A549 (cell line): Measurements from ENCODE around the gene SEMA7A.

ENCODE experiments used
- HDAC2 ChIP-seq: fragments of 200-600 bp; sonication (generic); IDR thresholded peaks from 2 replicates; pipeline ENCODE4 v1.6.1; 2016
- KDM5A ChIP-seq: fragments of 200-600 bp; sonication (generic); IDR thresholded peaks from 2 replicates; pipeline ENCODE4 v1.6.1; 2016; ENCODE audit warnings: antibody characterized with exemption, mild to moderate bottlenecking
- MYC ChIP-seq: IDR thresholded peaks from 2 replicates; pipeline ENCODE4 v1.6.1; 2012; ENCODE audit warnings: mild to moderate bottlenecking, inconsistent platforms, low read length, improper control_type of control experiment, borderline replicate concordance
- NFE2L2 ChIP-seq: fragments of 150-350 bp; conservative IDR thresholded peaks from 2 replicates; pipeline ENCODE4 v1.6.1; 2014; ENCODE audit warnings: low read length
- RAD21 ChIP-seq, 2 experiments: fragments of >200 bp in 1 of 2; sonication (Bioruptor Twin) in 1 of 2; formaldehyde crosslinking in 1 of 2; IDR thresholded peaks in 1 of 2; conservative IDR thresholded peaks in 1 of 2; 2 replicates in 1 of 2; 3 replicates in 1 of 2; pipeline ENCODE4 v1.6.1; 2012 to 2018; ENCODE audit warnings: inconsistent platforms in 1 of 2
- RFX5 ChIP-seq: fragments of 450-650 bp; IDR thresholded peaks from 2 replicates; pipeline ENCODE4 v1.7.1; 2014; ENCODE audit warnings: antibody characterized with exemption, mild to moderate bottlenecking, moderate library complexity
- ZFP36 ChIP-seq: fragments of 450-650 bp; IDR thresholded peaks from 2 replicates; pipeline ENCODE4 v1.6.1; 2014; ENCODE audit warnings: borderline replicate concordance; ENCODE audit not compliant: partially characterized antibody
- TF ChIP-seq, protein P1 (sequence below): fragments of 250-450 bp; sonication (Bioruptor Pico); IDR thresholded peaks from 2 replicates; pipeline ENCODE4 v1.5.0; 2021; ENCODE audit warnings: mild to moderate bottlenecking, moderate library complexity, borderline replicate concordance
- TF ChIP-seq, protein P2 (sequence below): fragments of >200 bp; sonication (Bioruptor Twin); formaldehyde crosslinking; IDR thresholded peaks from 3 replicates; pipeline ENCODE4 v1.5.1; 2016
- TF ChIP-seq, protein P3 (sequence below): fragments of 200-600 bp; sonication (generic); IDR thresholded peaks from 2 replicates; pipeline ENCODE4 v1.6.1; 2016; ENCODE audit warnings: antibody characterized with exemption, mild to moderate bottlenecking, moderate library complexity

DNA sequence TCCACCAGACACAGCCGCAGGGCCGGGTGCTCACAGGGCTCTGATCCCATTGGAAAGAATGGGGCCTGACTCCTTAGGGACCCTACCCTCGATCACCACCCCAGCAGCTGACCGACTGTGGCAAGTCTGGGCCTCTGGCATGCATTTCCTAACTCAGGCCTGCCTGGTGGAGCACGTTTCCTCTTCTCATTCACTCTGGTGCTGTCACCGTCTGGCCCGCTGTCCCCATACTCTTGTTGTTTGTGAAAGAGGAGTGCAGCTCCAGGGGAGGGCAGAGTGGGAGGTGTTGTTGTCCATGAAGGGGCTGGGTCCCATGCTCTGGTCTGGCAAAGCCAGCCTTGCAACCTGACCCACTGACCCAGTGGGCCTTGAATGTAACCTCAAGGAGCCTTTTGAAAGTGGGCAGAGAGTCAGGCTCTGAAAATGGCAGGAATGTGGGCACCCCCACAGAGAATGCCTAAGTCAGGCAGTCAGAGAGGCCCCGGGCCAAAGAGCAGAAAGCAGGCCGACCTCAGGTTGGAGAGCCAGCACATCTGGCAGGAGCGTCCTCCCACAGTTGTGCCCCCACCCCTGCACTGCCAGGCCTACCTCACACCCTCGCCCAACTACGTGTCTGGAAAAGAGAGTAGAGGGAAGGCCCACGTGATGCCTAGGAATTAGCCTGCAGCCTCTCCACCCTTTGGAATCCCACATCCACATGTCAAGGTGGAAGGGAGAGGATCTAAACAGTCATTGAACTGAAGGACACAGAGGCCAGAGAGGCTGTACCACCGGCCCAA, 10.9 kb downstream of the SEMA7A start:
- TF ChIP-seq, protein P1, sequence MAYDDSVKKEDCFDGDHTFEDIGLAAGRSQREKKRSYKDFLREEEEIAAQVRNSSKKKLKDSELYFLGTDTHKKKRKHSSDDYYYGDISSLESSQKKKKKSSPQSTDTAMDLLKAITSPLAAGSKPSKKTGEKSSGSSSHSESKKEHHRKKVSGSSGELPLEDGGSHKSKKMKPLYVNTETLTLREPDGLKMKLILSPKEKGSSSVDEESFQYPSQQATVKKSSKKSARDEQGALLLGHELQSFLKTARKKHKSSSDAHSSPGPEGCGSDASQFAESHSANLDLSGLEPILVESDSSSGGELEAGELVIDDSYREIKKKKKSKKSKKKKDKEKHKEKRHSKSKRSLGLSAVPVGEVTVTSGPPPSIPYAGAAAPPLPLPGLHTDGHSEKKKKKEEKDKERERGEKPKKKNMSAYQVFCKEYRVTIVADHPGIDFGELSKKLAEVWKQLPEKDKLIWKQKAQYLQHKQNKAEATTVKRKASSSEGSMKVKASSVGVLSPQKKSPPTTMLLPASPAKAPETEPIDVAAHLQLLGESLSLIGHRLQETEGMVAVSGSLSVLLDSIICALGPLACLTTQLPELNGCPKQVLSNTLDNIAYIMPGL (CRISPR knock-in tag) = no peak
- TF ChIP-seq MYC (no peak), KDM5A (no peak), ZFP36 (no peak), RAD21 (conservative IDR thresholded peaks at IDR 0.05 in 1 of 2, IDR thresholded peaks at IDR 0.05 in 1 of 2) (no peak), RFX5 (no peak), HDAC2 (no peak), NFE2L2 (no peak)
- TF ChIP-seq, protein P2, sequence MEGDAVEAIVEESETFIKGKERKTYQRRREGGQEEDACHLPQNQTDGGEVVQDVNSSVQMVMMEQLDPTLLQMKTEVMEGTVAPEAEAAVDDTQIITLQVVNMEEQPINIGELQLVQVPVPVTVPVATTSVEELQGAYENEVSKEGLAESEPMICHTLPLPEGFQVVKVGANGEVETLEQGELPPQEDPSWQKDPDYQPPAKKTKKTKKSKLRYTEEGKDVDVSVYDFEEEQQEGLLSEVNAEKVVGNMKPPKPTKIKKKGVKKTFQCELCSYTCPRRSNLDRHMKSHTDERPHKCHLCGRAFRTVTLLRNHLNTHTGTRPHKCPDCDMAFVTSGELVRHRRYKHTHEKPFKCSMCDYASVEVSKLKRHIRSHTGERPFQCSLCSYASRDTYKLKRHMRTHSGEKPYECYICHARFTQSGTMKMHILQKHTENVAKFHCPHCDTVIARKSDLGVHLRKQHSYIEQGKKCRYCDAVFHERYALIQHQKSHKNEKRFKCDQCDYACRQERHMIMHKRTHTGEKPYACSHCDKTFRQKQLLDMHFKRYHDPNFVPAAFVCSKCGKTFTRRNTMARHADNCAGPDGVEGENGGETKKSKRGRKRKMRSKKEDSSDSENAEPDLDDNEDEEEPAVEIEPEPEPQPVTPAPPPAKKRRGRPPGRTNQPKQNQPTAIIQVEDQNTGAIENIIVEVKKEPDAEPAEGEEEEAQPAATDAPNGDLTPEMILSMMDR = no peak
- TF ChIP-seq, protein P3, sequence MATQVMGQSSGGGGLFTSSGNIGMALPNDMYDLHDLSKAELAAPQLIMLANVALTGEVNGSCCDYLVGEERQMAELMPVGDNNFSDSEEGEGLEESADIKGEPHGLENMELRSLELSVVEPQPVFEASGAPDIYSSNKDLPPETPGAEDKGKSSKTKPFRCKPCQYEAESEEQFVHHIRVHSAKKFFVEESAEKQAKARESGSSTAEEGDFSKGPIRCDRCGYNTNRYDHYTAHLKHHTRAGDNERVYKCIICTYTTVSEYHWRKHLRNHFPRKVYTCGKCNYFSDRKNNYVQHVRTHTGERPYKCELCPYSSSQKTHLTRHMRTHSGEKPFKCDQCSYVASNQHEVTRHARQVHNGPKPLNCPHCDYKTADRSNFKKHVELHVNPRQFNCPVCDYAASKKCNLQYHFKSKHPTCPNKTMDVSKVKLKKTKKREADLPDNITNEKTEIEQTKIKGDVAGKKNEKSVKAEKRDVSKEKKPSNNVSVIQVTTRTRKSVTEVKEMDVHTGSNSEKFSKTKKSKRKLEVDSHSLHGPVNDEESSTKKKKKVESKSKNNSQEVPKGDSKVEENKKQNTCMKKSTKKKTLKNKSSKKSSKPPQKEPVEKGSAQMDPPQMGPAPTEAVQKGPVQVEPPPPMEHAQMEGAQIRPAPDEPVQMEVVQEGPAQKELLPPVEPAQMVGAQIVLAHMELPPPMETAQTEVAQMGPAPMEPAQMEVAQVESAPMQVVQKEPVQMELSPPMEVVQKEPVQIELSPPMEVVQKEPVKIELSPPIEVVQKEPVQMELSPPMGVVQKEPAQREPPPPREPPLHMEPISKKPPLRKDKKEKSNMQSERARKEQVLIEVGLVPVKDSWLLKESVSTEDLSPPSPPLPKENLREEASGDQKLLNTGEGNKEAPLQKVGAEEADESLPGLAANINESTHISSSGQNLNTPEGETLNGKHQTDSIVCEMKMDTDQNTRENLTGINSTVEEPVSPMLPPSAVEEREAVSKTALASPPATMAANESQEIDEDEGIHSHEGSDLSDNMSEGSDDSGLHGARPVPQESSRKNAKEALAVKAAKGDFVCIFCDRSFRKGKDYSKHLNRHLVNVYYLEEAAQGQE = no peak
